HepG2 (cell line): Measurements from ENCODE around the gene LTC4S. TPM values are rescaled to one million over a fixed set of nuclear protein-coding genes. Genes with fewer than 3 reads are reported as not detected.
A peak's percentile ranks its signal among the peaks of the same experiment; 100 is the strongest.

ENCODE experiments used
- FOXJ3 ChIP-seq: sonication (generic); formaldehyde crosslinking; IDR thresholded peaks from 2 replicates; pipeline ENCODE4 v1.4.0; 2020; ENCODE audit warnings: missing genetic modification reagents, mild to moderate bottlenecking, borderline replicate concordance
- MAFF ChIP-seq: IDR thresholded peaks from 2 replicates; pipeline ENCODE4 v1.6.1; 2011; ENCODE audit warnings: low read depth, low read length, improper control_type of control experiment
- RXRA ChIP-seq: sonication (generic); formaldehyde crosslinking; IDR thresholded peaks from 2 replicates; pipeline ENCODE4 v1.5.1; 2020; ENCODE audit warnings: missing genetic modification reagents
- ZNF543 ChIP-seq: sonication (generic); formaldehyde crosslinking; IDR thresholded peaks from 2 replicates; pipeline ENCODE4 v1.4.0; 2020; ENCODE audit warnings: mild to moderate bottlenecking, missing genetic modification reagents
- ZNF776 ChIP-seq: sonication (generic); formaldehyde crosslinking; IDR thresholded peaks from 2 replicates; pipeline ENCODE4 v1.4.0; 2020; ENCODE audit warnings: mild to moderate bottlenecking, missing genetic modification reagents
- polyA plus RNA-seq, 8 experiments: library from polyadenylated mRNA; depleted of rRNA in 3 of 8; stranded (reverse) in 7 of 8; unstranded in 1 of 8; fragments of >200 nt; fragmentation: Illumina TruSeq in 4 of 8; extraction: Trizol in 4 of 8; gene quantifications; 2 replicates each; pipeline versions ENCODE4 v1.2.1 to v1.2.3, GENCODE V29; 2011 to 2016; ENCODE audit warnings: low read depth in 4 of 8, missing spikeins in 1 of 8, mixed read lengths in 1 of 8; ENCODE audit not compliant: insufficient read depth in 1 of 8
- total RNA-seq, 5 experiments: library from RNA; depleted of rRNA; stranded (reverse); fragments of >200 nt; fragmentation: Illumina TruSeq; extraction: Trizol; gene quantifications; 2 replicates each; pipeline ENCODE4 v1.2.3, GENCODE V29; 2016; ENCODE audit warnings: low read depth in 1 of 5
- TF ChIP-seq, protein P1 (sequence below): sonication (generic); formaldehyde crosslinking; IDR thresholded peaks from 2 replicates; pipeline ENCODE4 v1.4.0; 2020; ENCODE audit warnings: missing genetic modification reagents
- TF ChIP-seq, protein P2 (sequence below): IDR thresholded peaks from 2 replicates; pipeline ENCODE4 v1.6.1; 2018; ENCODE audit warnings: missing genetic modification reagents
- TF ChIP-seq, protein P3 (sequence below): sonication (generic); formaldehyde crosslinking; IDR thresholded peaks from 2 replicates; pipeline ENCODE4 v1.4.0; 2020; ENCODE audit warnings: mild to moderate bottlenecking, missing genetic modification reagents, borderline replicate concordance
- TF ChIP-seq, protein P4 (sequence below): sonication (generic); formaldehyde crosslinking; IDR thresholded peaks from 2 replicates; pipeline ENCODE4 v1.8.1; 2023; ENCODE audit warnings: mild to moderate bottlenecking, moderate library complexity, missing genetic modification reagents
- TF ChIP-seq, protein P5 (sequence below): fragments of 450-650 bp; IDR thresholded peaks from 2 replicates; pipeline ENCODE4 v1.6.1; 2016
- TF ChIP-seq, protein P6 (sequence below): sonication (generic); formaldehyde crosslinking; IDR thresholded peaks from 2 replicates; pipeline ENCODE4 v1.8.0; 2022; ENCODE audit warnings: mild to moderate bottlenecking, missing genetic modification reagents

Gene LTC4S
- total and polyA plus RNA-seq, 2 of the 13 experiments (the other 11 are each of a cell fraction or from before 2014, with no cell fraction given): 0.35 TPM; not detected in 1

DNA sequence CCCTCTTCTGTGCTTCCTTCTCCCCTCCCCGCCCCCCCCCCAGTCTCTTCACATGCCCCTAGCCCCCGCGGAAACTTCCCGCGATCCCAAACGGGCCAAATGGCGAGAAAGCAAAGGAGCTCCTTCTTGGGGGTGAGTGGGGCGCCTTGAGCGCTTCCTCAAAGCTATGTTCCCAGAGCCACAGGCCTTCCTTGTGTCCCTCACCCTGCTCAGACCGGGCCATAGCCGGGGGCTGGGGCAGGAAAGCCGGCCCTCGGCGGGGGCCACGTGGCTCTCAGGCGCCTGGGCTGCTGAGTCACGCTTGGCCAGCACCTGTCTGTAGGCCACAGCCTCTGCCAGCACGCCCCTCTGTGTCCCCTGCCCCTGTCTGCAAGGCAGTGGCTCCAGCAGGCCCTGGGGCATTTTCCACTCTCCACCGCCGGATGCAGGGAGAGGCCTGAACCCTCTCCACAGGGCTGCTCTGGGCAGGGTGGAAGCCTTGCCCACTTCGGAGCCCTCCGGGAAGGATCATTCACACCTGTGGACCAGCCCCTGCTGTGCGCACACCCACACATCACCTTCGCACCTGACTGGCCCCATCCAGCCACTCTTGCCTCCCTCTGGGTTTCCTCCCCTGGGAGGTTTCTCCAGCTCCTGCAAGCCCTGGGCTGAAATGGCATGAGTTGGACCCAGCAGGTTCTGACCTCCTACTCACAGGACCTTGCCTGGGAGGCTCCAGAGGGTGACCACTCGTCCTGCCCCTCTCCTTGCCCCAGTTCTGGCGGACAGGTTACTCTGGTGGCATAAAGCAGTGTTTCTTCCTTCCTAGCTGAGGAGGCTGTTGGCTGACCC, 25.7 kb downstream of the LTC4S start (continued):
- TF ChIP-seq, protein P1, sequence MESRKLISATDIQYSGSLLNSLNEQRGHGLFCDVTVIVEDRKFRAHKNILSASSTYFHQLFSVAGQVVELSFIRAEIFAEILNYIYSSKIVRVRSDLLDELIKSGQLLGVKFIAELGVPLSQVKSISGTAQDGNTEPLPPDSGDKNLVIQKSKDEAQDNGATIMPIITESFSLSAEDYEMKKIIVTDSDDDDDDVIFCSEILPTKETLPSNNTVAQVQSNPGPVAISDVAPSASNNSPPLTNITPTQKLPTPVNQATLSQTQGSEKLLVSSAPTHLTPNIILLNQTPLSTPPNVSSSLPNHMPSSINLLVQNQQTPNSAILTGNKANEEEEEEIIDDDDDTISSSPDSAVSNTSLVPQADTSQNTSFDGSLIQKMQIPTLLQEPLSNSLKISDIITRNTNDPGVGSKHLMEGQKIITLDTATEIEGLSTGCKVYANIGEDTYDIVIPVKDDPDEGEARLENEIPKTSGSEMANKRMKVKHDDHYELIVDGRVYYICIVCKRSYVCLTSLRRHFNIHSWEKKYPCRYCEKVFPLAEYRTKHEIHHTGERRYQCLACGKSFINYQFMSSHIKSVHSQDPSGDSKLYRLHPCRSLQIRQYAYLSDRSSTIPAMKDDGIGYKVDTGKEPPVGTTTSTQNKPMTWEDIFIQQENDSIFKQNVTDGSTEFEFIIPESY: peak; percentile 48; the same call in 1 of the 2 replicates
- TF ChIP-seq, protein P2, sequence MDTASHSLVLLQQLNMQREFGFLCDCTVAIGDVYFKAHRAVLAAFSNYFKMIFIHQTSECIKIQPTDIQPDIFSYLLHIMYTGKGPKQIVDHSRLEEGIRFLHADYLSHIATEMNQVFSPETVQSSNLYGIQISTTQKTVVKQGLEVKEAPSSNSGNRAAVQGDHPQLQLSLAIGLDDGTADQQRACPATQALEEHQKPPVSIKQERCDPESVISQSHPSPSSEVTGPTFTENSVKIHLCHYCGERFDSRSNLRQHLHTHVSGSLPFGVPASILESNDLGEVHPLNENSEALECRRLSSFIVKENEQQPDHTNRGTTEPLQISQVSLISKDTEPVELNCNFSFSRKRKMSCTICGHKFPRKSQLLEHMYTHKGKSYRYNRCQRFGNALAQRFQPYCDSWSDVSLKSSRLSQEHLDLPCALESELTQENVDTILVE: peak; percentile 9; the same call in 1 of the 2 replicates
- TF ChIP-seq FOXJ3 (CRISPR knock-in tag): 0 out of 2 replicates have a peak, but pooled peaks have one; percentile 17
- TF ChIP-seq, protein P3, sequence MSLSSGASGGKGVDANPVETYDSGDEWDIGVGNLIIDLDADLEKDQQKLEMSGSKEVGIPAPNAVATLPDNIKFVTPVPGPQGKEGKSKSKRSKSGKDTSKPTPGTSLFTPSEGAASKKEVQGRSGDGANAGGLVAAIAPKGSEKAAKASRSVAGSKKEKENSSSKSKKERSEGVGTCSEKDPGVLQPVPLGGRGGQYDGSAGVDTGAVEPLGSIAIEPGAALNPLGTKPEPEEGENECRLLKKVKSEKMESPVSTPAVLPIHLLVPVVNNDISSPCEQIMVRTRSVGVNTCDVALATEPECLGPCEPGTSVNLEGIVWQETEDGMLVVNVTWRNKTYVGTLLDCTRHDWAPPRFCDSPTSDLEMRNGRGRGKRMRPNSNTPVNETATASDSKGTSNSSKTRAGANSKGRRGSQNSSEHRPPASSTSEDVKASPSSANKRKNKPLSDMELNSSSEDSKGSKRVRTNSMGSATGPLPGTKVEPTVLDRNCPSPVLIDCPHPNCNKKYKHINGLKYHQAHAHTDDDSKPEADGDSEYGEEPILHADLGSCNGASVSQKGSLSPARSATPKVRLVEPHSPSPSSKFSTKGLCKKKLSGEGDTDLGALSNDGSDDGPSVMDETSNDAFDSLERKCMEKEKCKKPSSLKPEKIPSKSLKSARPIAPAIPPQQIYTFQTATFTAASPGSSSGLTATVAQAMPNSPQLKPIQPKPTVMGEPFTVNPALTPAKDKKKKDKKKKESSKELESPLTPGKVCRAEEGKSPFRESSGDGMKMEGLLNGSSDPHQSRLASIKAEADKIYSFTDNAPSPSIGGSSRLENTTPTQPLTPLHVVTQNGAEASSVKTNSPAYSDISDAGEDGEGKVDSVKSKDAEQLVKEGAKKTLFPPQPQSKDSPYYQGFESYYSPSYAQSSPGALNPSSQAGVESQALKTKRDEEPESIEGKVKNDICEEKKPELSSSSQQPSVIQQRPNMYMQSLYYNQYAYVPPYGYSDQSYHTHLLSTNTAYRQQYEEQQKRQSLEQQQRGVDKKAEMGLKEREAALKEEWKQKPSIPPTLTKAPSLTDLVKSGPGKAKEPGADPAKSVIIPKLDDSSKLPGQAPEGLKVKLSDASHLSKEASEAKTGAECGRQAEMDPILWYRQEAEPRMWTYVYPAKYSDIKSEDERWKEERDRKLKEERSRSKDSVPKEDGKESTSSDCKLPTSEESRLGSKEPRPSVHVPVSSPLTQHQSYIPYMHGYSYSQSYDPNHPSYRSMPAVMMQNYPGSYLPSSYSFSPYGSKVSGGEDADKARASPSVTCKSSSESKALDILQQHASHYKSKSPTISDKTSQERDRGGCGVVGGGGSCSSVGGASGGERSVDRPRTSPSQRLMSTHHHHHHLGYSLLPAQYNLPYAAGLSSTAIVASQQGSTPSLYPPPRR (CRISPR knock-in tag): 0 out of 2 replicates have a peak, but pooled peaks have one; percentile 7
- TF ChIP-seq, protein P4, sequence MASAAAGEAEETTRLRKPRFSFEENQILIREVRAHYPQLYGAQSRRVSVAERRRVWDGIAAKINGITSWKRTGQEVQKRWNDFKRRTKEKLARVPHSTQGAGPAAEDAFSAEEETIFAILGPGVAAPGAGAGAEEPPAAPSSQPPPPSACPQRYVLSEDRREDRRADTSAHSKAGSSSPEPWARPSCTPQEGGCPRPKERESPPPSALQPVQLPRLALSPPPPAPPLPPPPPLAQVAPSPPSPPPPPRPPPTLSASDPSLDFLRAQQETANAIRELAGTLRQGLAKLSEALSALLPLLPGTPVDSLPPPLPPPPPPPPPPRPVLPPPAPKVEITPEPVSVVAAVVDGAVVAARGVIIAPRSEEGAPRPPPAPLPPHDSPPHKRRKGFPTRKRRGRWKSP (CRISPR knock-in tag): no peak; the same call in 1 of the 2 replicates
- TF ChIP-seq, protein P5, sequence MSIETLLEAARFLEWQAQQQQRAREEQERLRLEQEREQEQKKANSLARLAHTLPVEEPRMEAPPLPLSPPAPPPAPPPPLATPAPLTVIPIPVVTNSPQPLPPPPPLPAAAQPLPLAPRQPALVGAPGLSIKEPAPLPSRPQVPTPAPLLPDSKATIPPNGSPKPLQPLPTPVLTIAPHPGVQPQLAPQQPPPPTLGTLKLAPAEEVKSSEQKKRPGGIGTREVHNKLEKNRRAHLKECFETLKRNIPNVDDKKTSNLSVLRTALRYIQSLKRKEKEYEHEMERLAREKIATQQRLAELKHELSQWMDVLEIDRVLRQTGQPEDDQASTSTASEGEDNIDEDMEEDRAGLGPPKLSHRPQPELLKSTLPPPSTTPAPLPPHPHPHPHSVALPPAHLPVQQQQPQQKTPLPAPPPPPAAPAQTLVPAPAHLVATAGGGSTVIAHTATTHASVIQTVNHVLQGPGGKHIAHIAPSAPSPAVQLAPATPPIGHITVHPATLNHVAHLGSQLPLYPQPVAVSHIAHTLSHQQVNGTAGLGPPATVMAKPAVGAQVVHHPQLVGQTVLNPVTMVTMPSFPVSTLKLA: peak; percentile 76
- peak; percentile 76; the same call in 1 of the 2 replicates for TF ChIP-seq MAFF
- TF ChIP-seq ZNF776 (CRISPR knock-in tag): peak; percentile 39; the same call in 1 of the 2 replicates
- 0 out of 2 replicates have a peak, but pooled peaks have one; percentile 23 for TF ChIP-seq ZNF543 (CRISPR knock-in tag)
- TF ChIP-seq, protein P6, sequence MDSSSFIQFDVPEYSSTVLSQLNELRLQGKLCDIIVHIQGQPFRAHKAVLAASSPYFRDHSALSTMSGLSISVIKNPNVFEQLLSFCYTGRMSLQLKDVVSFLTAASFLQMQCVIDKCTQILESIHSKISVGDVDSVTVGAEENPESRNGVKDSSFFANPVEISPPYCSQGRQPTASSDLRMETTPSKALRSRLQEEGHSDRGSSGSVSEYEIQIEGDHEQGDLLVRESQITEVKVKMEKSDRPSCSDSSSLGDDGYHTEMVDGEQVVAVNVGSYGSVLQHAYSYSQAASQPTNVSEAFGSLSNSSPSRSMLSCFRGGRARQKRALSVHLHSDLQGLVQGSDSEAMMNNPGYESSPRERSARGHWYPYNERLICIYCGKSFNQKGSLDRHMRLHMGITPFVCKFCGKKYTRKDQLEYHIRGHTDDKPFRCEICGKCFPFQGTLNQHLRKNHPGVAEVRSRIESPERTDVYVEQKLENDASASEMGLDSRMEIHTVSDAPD (CRISPR knock-in tag): peak; percentile 10; the same call in 1 of the 2 replicates
- no peak; the same call in 1 of the 2 replicates for TF ChIP-seq RXRA (CRISPR knock-in tag)
